HTERT RPE-1 (cell line): ENCODE results near the gene LETMD1.

ENCODE experiments used
- in situ Hi-C: fragments of 300-500 bp; cut with MboI; formaldehyde crosslinking; loops from 4 replicates; pipeline ENCODE4 v1.14.3; 2020; ENCODE audit warnings: low sequenced_read_pairs

LETMD1 gene

DNA sequence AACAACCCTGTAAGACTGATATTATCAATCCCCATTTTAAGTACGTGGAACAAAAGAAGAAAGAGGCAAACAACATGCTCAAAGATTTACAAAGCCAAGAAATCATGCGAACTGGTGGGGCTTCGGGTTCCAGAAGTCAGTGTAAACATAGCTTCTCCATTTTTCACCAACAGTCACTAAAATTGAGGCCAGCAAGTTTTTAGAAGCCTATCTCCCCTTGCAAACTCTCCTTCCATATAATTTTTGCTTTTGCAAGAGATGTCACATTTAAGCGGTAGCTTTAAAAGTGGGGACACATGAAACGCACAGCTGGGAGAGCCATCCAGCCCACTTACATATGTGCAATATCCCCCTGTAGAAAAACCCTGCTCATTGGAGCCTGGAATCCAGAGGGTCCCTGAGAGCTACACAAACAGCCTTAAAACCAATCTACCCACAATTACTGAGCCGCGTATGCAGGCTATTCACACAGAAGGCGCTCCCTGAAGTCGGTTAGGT lies 22.7 kb upstream of the LETMD1 start:
- in situ Hi-C loops = no loop called here

DNA sequence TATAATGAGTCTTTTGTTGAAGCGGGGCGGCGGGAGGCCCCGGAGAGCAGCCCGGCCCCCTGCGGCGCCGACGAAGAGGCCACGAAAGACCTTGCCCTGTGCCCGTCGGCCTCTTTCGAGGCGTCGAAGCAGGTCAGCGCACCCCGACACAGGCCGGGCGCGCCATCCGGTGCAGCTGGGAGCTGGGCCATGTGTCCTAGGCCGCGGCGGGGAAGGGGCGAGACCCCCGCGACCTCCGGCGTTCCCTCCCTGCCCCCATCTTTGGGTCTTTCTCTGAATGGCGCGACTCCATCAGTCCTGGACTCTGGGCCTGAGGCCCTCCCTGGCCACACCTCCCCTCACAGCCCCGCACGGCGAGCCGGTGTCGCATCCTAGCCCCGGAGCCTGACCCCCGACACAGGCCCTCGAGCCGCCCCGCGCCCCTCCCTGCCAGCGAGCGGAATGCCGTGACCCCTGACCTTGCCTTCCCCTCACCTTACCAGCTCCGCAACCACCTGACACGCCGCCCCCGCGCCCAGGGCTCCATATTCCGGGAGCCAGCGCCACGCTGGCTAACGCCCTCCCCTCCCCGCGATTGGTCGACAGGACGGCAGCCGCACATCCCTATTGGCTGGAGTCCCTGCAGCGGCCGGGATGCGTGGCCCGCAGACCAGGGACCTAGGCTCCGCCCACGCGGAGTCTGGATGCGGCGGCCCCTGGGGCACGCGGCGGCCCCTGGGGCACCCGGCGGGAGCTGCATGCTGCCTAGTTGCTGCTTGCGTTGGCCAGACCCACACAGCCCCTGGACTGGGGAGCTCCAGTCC lies 22.1 kb upstream of the LETMD1 start, which contains the start of gene SLC11A2:
SLC11A2 (minus strand) TSS at position 549 of the 803 bp plus-strand sequence. CDS start 15,656 bp downstream, outside the sequence.
- in situ Hi-C loops = no loop called here

DNA sequence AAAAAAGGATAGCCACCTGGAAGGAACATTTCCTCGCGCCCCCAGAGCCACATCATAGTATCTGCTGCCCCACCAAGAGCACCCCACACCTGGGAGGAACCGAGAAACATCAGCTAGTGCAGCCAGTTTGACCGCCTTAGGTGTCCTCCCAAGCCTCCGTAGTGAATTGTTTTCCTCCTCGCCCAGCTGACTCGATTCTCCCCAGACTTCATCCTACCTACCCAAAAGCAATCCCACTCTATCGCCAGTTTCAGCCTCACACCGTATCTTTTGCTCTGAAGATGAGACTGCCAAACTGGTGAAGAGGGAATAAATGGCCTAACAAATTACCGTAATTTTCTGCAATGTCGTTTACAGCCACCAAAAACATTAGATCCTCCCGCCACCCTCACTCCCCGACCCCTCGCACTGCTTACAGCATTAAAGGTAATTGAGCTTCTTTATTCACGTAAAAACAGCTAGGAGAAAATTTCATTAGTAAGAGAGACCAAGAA lies 20.7 kb upstream of the LETMD1 start:
- in situ Hi-C loops = no loop called here

DNA sequence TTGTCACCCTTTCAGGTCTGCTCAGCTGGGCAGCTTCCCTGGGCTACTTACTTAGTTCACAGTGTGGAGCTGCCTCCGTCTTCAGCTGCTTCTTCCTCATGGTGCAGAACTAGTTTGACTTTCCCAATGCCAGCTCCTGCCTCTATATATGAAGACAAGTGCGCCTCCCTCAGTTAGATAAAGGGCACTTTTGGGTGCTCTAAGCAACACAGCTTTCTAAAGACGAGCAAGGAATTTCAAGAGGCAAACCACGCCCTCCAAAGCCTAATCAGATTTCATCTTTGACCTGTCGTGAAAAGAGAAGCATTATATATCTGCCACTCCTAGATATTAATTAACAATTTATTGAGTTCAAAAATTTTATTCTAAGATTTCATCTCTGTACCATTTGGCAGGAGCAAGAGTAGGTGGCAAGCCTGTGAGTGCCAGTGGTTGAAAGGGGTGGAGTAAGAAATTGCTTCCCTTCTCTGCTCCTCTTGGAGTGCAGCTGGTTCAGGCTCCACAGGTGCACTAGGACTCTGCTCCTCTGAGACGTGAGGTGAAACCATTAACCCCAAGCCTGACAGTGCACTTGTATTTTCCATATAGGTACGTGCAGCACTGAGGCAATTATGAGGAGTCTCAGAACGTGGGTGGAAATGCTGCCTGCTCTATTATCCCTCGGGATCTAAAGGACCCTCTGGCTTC lies 19.9 kb upstream of the LETMD1 start:
- in situ Hi-C loops = no loop called here

DNA sequence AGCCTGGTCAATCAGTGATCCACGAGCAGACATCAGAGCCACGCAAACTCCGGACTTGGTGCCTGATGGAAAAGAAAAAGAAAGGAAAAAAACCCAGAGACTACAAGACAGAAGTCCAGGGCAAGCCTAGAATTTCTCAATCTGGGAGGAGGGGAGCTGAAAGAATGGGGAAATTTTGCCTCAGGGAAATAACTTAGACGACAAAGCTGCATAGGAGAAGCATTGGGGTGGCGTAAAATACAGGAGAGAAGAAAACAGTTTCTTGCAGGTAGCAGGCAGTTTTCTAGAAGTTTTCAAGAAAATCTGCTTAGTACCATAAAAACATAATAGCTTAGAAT lies 19.3 kb upstream of the LETMD1 start:
- in situ Hi-C loops = no loop called here

DNA sequence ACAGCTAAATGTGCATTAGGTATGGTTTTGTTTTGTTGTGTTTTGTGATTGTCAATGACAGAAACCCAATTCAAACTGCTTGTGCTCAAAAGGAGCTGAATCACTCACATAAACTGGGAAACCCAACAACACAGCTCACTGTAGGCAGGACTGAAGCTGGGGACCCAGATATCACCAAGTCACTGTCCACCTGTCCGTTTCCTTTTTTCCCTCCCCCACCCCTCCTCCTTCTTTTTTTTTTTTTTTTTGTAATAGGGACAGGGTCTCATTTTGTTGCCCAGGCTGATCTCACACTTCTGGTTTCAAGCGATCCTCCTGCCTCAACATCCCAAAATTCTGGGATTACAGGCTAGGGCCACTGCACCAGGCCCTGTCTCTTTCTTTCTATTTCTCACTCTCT lies 15.1 kb upstream of the LETMD1 start:
- in situ Hi-C loops = no loop called here

DNA sequence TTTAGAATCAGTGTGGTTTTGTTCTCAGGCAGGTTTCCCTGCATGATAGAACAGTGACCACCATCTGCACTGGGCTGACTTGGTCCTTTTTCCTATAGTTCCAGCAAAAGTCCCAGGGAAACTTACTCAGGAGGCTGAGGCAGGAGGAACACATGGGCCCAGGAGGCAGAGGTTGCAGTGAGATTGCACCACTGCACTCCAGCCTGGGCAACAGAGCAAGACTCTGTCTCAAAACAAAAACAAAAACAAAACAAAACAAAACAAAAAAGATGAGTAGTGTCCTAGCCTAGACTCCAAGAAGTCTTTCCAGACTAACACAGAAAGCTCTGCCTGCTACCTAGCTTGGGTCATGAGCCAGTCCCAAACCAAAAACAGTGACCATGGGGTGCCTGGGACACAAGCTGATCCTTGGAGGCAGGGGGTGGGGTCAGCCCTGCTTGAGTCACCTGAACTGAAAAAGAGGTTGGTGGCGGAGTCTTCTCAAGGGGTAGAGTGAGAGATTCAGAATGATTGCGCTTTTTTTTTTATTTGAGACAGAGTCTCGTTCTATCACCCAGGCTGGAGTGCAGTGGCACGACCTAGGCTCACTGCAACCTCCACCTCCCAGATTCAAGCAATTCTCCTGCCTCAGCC lies 14.6 kb upstream of the LETMD1 start:
- in situ Hi-C loops = no loop called here

DNA sequence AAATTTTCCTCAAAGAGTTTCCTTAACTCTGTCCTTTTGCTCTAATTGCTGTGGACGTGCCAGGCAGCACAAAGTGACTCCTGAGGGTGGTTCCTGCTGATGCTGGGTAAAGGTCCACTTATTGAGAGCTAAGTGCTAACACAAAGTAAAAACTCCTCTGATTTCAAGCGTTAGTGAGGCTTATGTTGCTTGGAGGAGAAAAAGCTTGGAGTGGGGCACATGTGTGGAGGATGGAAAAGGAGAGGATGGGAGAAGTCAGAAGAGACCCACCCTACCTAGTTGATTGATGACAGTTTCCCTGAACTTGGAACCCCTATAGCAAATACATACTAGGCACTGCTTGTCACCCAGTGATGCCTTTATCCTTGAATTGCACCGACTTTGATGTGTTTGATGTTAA lies 11.8 kb upstream of the LETMD1 start:
- in situ Hi-C loops = no loop called here

DNA sequence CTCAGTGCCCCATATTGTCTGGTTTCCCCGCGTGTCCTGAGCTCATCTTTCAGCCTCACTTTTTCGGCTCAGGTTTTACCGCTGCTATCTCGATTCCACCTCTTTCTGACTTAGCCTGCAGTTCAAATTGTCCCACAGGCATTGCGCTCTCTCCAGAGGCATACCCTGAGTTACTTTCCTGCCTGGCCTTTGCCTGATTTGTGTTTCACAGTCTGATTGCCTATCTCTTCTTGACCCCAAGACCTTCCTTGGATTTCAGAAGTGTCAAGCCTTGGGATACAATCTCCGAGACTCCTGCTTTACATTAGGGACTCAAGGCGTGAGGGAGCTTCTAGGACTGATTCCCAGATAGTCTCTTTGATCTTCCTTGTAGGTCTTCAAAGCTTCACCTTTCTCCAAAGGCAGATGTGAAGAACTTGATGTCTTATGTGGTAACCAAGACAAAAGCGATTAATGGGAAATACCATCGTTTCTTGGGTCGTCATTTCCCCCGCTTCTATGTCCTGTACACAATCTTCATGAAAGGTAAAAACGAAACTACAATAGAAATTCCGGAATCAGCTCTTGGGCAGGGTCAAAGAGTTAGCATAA lies 629 bp downstream of the LETMD1 start:
- in situ Hi-C loops = no loop called here

DNA sequence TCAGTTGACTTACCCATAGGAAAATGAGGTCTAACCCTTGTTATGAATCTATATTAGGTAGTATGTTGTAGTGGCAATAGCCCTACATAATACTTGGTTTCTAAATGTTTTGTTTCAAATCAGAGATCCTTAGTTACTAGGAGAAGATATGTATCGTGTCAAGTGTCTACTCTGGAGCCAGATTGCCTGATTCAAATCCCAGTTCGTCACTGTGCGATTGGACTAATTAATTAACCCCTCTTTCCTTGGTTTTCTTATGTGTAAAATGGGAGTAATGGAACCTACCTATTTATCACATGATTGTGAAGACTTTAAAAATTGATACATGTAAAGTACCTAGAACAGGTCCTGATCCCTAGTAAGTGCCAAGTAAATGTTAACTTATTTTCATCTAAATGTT lies 1.4 kb downstream of the LETMD1 start:
- in situ Hi-C loops = no loop called here

DNA sequence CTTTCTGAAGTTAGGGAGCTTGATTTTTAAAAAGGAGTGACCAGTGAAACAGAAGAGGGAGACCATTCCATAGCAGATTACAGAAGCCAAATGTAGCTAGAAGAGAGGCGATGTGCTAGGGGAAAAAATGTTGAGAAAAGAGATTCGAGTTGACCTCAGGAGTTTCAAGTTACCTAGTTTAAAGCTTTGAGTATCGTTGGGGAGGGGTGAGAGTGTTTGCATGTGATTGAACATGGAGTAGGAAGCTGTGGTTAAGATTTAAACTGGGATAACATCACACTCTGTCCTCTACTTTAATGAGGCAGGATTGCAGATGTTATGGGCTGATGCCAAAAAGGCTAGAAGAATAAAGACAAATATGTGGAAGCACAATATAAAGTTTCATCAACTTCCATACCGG lies 3.7 kb downstream of the LETMD1 start:
- in situ Hi-C loops = no loop called here

DNA sequence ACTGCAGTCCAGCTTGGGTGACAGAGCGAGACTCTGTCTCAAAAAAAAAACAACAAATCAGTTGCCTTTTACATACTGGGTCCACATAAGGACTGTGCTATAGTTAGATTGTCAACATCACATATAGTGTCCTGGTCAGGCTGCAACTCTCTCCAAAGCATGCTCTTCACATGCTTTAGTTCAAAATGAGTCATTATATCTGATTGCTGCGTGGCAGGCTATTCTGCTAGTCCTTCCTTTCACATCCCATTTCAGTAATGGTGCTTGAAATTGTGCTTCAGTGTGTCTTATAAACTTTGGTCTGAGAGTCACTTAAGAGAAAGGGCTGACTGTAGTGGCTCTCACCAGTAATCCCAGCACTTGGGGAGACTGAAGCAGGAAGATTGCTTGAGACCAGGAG lies 6.9 kb downstream of the LETMD1 start:
- in situ Hi-C loops = no loop called here

DNA sequence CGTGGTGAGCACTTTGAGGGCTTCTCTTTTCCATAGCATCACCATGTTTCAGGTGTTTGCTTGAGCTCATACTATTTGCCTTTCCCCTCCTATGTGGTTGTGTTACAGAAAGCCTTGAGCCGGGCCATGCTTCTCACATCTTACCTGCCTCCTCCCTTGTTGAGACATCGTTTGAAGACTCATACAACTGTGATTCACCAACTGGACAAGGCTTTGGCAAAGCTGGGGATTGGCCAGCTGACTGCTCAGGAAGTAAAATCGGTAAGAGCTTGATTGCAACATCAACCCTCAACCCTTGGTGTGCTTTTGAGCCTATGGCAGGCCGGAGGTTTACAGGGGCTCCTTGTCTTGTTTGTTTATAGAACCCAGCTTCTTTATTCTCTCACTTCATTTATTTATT lies 8.1 kb downstream of the LETMD1 start:
- in situ Hi-C loops = no loop called here

DNA sequence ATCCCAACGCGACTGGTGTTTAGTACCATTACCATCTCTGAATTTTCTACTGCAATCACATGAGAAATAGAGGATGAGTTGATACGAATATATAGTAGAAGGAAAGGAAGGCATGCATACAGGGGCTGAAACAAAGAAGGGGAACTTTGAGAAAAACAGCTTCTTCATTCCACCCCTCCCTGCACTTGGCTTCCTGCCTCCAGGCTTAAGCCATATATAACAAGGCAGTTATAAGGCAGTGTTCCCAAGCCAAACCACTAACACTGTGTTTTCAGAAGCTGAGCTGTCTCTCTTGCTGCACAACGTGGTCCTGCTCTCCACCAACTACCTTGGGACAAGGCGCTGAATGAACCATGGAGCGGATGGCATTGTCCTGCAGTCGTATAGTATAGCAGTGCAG lies 11.0 kb downstream of the LETMD1 start:
- in situ Hi-C loops = no loop called here

DNA sequence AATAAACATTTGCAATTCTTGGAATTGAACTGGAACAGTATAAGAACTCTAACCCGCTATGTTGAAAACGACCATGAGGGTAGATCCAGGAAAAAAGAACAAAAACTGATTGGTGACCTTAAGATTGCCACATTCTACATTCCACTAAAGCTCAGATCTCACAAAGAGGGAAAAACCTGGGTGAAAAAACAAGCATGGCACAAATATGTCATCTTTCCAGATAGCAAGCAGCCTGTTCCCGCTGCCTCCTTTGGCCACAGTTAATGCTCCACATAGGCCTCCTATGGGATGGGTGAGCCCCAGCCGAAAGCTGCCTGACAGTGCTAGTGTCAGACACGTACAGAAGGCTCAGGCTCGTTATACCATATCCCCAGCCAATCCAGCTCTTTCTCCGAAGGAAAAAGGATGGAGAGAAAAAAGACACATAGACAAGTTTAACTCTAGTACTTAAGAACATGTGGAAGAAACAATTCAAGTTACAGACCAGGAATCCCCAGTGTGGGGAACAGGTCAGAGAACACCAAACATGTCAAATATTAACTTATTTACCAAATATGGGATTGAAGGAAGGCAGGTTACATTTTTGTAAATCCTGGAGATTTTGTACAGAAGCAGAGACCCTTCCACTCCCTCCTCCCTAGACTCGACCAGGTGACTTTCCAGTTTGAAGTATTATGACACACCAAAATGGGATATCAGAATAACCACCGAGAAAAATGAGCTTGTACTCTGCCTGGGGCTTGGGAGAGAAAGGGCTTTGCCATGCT lies 14.7 kb downstream of the LETMD1 start:
- in situ Hi-C loops = no loop called here

DNA sequence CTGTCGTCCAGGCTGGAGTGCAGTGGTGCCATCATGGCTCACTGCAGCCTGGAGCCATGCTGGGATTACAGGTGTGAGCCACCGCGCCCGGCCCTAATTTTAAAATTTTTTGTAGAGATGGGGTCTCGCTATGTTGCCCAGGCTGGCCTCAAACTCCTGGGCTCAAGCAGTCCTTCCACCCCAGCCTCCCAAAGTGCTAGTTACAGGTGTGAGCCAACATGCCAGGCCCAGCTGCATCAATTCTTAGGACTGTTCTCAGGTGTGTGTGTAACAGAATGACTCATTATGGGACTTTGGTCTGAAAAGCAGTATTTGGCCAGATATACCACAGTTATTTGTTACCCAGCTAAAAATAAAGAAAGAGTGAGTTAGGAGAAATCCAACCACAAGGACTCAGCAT lies 17.4 kb downstream of the LETMD1 start:
- in situ Hi-C loops = no loop called here

DNA sequence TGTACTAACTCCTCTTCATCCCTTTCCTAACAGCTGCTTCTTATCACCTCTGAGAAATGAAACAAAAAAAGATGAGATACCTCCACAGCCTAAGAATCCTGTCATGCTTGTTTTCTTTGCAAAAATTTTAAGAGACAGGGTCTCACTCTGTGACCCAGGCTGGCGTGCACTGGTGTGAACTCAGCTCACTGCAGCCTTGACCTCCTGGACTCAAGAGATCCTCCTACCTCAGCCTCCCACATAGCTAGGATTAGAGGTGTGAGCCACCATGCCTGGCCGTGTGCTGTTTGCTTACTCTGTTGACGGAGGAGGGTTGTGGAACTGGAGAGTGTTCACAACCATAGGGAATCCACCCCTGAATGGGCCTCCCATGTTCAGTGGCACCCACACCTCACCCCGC lies 19.1 kb downstream of the LETMD1 start:
- in situ Hi-C loops = no loop called here

DNA sequence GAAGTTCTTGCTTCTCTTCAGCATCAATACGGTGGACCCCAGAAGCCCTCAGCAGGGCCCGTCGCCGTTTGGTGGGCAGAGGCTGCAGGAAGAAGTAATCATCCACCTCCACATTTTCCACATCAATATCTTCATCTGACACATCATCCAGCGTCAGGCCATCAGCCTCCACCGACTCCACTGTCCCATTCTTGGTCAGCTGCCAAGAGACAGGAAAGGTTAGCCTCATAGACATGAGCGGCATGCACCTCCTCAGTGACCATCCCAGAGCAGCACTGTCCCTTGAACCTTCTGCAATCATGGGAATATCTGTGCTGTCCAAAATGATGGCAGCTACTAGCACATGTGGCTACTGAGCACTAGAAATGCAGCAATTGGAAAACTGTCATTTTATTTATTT lies 19.6 kb downstream of the LETMD1 start:
- in situ Hi-C loops = no loop called here

DNA sequence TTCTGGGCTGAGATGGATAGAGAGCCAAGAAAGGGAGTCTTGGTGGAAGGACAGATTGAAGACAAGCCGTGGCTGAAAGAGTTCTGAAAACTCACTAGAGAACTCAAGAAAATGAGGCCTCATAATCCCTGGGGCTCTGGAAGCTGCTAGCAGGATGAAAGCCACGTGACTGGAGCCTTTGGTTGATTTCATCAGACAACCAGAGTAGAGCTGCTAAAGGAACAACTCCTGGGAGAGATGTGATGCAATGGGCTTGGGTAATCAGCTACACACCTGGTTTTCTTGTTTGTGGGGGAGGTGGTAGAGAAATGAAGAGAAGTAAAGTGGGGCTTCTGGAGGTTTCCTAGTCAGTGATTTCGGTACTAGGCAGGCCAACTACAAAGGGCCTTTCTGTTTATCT lies 21.9 kb downstream of the LETMD1 start:
- in situ Hi-C loops = no loop called here

DNA sequence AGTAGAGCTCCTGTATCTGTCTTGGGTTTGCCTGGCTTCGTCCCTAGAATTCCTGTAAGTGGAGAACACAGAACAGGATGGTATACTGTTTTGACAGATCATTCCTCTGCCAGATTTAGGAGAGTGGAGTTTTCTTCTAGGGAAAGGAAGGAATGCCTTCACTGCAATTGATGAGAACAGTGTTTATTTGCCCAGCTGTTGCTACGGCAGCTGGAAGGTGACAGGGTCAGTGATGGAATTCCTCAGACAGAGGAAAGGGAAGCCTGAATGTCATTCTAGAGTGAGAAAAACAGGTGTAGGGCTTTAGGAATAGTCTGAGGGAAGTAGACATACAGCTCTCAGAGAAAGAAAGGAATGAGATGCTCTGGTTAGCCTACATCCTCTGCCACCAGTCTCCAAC lies 23.5 kb downstream of the LETMD1 start:
- in situ Hi-C loops = no loop called here

DNA sequence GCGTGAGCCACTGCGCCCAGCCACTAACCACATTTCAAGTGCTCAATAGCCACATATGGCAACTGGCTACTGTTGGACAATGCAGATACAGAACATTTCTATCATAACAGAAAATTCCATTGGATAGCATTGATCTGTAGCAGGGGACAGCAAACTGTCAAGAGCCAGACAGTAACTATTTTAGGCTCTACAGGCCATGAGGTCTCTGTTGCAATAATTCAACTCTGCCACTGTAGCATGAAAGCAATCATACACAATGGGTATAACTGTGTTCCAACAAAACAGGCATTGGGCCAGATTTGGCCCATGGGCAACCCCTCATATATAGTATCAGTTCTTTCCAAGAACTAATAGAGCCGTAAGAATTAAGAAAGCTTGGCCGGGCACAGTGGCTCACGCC lies 27.3 kb downstream of the LETMD1 start:
- in situ Hi-C loops = no loop called here
